SH-SY5Y (cell line): ENCODE data around the gene PFKL.

Source experiments
- GATA2 ChIP-seq: IDR thresholded peaks from 2 replicates; pipeline ENCODE4 v1.6.1; 2011; ENCODE audit warnings: mild to moderate bottlenecking, low read depth, low read length
- GATA3 ChIP-seq: IDR thresholded peaks from 2 replicates; pipeline ENCODE4 v1.6.1; 2011; ENCODE audit warnings: low read depth, mild to moderate bottlenecking, low read length, moderate library complexity

- no peak for TF ChIP-seq GATA3
- TF ChIP-seq GATA2: no peak
Observed at GRCh38 chr21:44288251-44289110, 11.4 kb upstream of the PFKL start.
